DOHH2 (cell line): ENCODE measurements around the gene CGNL1.

ENCODE experiments used
- EZH2phosphoT487 ChIP-seq: fragments of 200-600 bp; sonication (generic); IDR thresholded peaks from 2 replicates; pipeline ENCODE4 v1.6.1; 2017; ENCODE audit warnings: borderline replicate concordance, mild to moderate bottlenecking, antibody characterized with exemption, low read length, moderate library complexity, mixed read lengths
- TF ChIP-seq, protein P1 (sequence below): fragments of 200-600 bp; sonication (generic); IDR thresholded peaks from one replicate; pipeline ENCODE4 v1.5.1; 2014; ENCODE audit warnings: antibody characterized with exemption, mild to moderate bottlenecking, low read depth, low read length; ENCODE audit not compliant: poor library complexity, severe bottlenecking

DNA sequence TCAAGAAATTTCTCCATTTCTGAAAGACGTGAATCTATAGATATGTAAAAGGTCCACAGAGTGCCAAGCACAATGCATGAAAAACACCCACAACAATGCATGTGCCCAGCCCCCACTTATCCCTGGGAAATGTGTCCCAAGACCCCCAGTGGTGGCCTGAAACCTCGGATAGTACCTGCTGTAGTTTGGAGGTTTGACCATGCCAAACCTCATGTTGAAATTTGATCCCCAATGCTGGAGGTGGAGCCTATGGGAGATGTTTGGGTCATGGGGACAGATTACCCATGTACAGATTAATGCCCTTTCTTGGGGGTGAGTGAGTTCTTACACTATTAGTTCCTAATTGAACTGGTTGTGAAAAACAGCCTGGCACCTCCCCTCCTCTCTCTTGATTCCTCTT is 194.0 kb downstream of the CGNL1 start:
- TF ChIP-seq, protein P1, sequence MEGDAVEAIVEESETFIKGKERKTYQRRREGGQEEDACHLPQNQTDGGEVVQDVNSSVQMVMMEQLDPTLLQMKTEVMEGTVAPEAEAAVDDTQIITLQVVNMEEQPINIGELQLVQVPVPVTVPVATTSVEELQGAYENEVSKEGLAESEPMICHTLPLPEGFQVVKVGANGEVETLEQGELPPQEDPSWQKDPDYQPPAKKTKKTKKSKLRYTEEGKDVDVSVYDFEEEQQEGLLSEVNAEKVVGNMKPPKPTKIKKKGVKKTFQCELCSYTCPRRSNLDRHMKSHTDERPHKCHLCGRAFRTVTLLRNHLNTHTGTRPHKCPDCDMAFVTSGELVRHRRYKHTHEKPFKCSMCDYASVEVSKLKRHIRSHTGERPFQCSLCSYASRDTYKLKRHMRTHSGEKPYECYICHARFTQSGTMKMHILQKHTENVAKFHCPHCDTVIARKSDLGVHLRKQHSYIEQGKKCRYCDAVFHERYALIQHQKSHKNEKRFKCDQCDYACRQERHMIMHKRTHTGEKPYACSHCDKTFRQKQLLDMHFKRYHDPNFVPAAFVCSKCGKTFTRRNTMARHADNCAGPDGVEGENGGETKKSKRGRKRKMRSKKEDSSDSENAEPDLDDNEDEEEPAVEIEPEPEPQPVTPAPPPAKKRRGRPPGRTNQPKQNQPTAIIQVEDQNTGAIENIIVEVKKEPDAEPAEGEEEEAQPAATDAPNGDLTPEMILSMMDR, result no peak
- TF ChIP-seq EZH2phosphoT487, result no peak
